Spleen (tissue), 7 donors: ENCODE data around the gene BLOC1S1.

Source experiments
- CTCF ChIP-seq, 11 experiments: fragments of 200-600 bp in 7 of 11; fragments of 450-650 bp in 4 of 11; sonication (generic) in 4 of 11; IDR thresholded peaks in 8 of 11; conservative IDR thresholded peaks in 3 of 11; 1 replicate in 7 of 11; 2 replicates in 4 of 11; pipeline versions ENCODE4 v1.4.0 to v1.8.0; 2016 to 2021; ENCODE audit warnings: antibody characterized with exemption in 11 of 11, inconsistent platforms in 4 of 11, mild to moderate bottlenecking in 1 of 11
- POLR2A ChIP-seq, 3 donors: fragments of 450-650 bp; IDR thresholded peaks; one replicate each; pipeline ENCODE4 v1.5.1; 2017; ENCODE audit warnings: antibody characterized with exemption in 3 of 3, mild to moderate bottlenecking in 1 of 3
- POLR2AphosphoS5 ChIP-seq, 3 donors: sonication (generic); formaldehyde crosslinking; IDR thresholded peaks; one replicate each; pipeline ENCODE4 v1.5.1; 2017; ENCODE audit warnings: antibody characterized with exemption in 3 of 3
- donor health status: DM: no; HTN: no; CAD: no; lungs with moderate emphysema.
- donor health status: DM: no; HTN: no; CAD: no.
- donor health status: DM: no; HTN: no; CAD: no.

- no peak for TF ChIP-seq CTCF (IDR thresholded peaks at IDR 0.05 in 8 of 11, conservative IDR thresholded peaks at IDR 0.05 in 3 of 11)
- TF ChIP-seq POLR2AphosphoS5 (IDR thresholded peaks at IDR 0.05), result no peak
- TF ChIP-seq POLR2A (IDR thresholded peaks at IDR 0.05), result no peak
These were observed 17.4 kb upstream of the BLOC1S1 start for GRCh38 chr12:55698241-55698955.
